DOHH2 (cell line): Measurements from ENCODE around the gene HECTD1.

Source experiments
- H3F3A ChIP-seq: fragments of 200-600 bp; sonication (generic), shearing (Covaris generic); 2 replicates; pipeline ENCODE4 v1.6.0; 2016; ENCODE audit warnings: antibody characterized with exemption, mild to moderate bottlenecking; ENCODE audit not compliant: control insufficient read depth, insufficient read depth
- H3K27ac ChIP-seq: fragments of 200-600 bp; sonication (generic); 2 replicates; pipeline ENCODE4 v1.5.1; 2014; ENCODE audit warnings: low read depth, mild to moderate bottlenecking, low read length, moderate library complexity
- H3K27me3 ChIP-seq: fragments of 200-600 bp; sonication (generic); 2 replicates; pipeline ENCODE4 v1.6.1; 2014; ENCODE audit warnings: mild to moderate bottlenecking, low read length, mixed read lengths; ENCODE audit not compliant: control insufficient read depth
- H3K36me3 ChIP-seq: fragments of 200-600 bp; sonication (generic); 2 replicates; pipeline ENCODE4 v1.6.1; 2014; ENCODE audit warnings: mild to moderate bottlenecking, low read length, moderate library complexity, mixed read lengths; ENCODE audit not compliant: control insufficient read depth
- H3K4me1 ChIP-seq: fragments of 200-600 bp; sonication (generic); 2 replicates; pipeline ENCODE4 v1.6.1; 2014; ENCODE audit warnings: mild to moderate bottlenecking, low read length, mixed read lengths; ENCODE audit not compliant: control insufficient read depth
- H3K4me2 ChIP-seq: fragments of 200-600 bp; sonication (generic); 2 replicates; pipeline ENCODE4 v1.6.0; 2014; ENCODE audit warnings: mild to moderate bottlenecking, low read length, moderate library complexity
- H3K4me3 ChIP-seq: fragments of 200-600 bp; sonication (generic); 2 replicates; pipeline ENCODE4 v1.5.1; 2014; ENCODE audit warnings: mild to moderate bottlenecking, low read length, mixed read lengths
- H3K79me2 ChIP-seq: fragments of 200-600 bp; sonication (generic); 2 replicates; pipeline ENCODE4 v1.6.1; 2014; ENCODE audit warnings: mild to moderate bottlenecking, low read length, mixed read lengths; ENCODE audit not compliant: control insufficient read depth
- H3K9me2 ChIP-seq: fragments of 200-600 bp; sonication (generic); replicated peaks from 2 replicates; pipeline ENCODE4 v1.6.1; 2014; ENCODE audit warnings: mild to moderate bottlenecking, low read length, mixed read lengths; ENCODE audit not compliant: control insufficient read depth
- H3K9me3 ChIP-seq: fragments of 200-600 bp; sonication (generic); 2 replicates; pipeline ENCODE4 v1.6.1; 2014; ENCODE audit warnings: antibody characterized with exemption, low read length, mixed read lengths; ENCODE audit not compliant: control insufficient read depth, insufficient read depth
- H4K20me1 ChIP-seq: fragments of 200-600 bp; sonication (generic); 2 replicates; pipeline ENCODE4 v1.6.0; 2014; ENCODE audit warnings: low read depth, mild to moderate bottlenecking, antibody characterized with exemption, low read length, moderate library complexity; ENCODE audit not compliant: control insufficient read depth, insufficient read depth
- EZH2phosphoT487 ChIP-seq: fragments of 200-600 bp; sonication (generic); IDR thresholded peaks from 2 replicates; pipeline ENCODE4 v1.6.1; 2017; ENCODE audit warnings: borderline replicate concordance, mild to moderate bottlenecking, antibody characterized with exemption, low read length, moderate library complexity, mixed read lengths
- TF ChIP-seq, protein P1 (sequence below): fragments of 200-600 bp; sonication (generic); IDR thresholded peaks from one replicate; pipeline ENCODE4 v1.5.1; 2014; ENCODE audit warnings: antibody characterized with exemption, mild to moderate bottlenecking, low read depth, low read length; ENCODE audit not compliant: poor library complexity, severe bottlenecking

Gene HECTD1

DNA sequence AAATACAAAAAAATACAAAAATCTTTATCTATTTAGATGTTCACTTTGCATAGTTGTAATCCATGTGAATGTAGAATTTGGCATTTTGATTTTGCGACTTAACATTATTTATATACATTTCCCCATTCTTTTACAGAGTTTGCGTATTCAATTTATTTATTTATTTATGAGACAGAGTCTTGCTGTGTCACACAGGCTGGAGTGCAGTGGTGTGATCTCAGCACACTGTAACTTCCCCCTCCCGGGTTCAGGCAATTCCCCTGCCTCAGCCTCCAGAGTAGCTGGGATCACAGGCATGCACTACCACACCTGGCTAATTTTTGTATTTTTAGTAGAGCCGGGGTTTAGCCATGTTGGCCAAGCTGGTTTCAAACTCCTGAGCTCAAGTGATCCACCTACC lies 156.1 kb downstream of the HECTD1 start:
- no peak for TF ChIP-seq EZH2phosphoT487
- TF ChIP-seq, protein P1, sequence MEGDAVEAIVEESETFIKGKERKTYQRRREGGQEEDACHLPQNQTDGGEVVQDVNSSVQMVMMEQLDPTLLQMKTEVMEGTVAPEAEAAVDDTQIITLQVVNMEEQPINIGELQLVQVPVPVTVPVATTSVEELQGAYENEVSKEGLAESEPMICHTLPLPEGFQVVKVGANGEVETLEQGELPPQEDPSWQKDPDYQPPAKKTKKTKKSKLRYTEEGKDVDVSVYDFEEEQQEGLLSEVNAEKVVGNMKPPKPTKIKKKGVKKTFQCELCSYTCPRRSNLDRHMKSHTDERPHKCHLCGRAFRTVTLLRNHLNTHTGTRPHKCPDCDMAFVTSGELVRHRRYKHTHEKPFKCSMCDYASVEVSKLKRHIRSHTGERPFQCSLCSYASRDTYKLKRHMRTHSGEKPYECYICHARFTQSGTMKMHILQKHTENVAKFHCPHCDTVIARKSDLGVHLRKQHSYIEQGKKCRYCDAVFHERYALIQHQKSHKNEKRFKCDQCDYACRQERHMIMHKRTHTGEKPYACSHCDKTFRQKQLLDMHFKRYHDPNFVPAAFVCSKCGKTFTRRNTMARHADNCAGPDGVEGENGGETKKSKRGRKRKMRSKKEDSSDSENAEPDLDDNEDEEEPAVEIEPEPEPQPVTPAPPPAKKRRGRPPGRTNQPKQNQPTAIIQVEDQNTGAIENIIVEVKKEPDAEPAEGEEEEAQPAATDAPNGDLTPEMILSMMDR: no peak
- H3K27me3 ChIP-seq: no peaks in the 10 kb centered on the region
- H3K4me2 ChIP-seq: no peak overlapping the region
- no peaks in the 10 kb centered on the region for H3K9me2 ChIP-seq
- H3K4me1 ChIP-seq: no peaks in the 10 kb centered on the region
- no peaks in the 10 kb centered on the region for H3K9me3 ChIP-seq
- no peak overlapping the region for H3K4me3 ChIP-seq
- H3K27ac ChIP-seq: no peak overlapping the region
- H3K36me3 ChIP-seq: no peaks in the 10 kb centered on the region
- H3F3A ChIP-seq: 0 out of 2 replicates have a peak, but pooled peaks cover 3% of the 10 kb centered on the region
- H4K20me1 ChIP-seq: no peaks in the 10 kb centered on the region
- no peaks in the 10 kb centered on the region for H3K79me2 ChIP-seq

DNA sequence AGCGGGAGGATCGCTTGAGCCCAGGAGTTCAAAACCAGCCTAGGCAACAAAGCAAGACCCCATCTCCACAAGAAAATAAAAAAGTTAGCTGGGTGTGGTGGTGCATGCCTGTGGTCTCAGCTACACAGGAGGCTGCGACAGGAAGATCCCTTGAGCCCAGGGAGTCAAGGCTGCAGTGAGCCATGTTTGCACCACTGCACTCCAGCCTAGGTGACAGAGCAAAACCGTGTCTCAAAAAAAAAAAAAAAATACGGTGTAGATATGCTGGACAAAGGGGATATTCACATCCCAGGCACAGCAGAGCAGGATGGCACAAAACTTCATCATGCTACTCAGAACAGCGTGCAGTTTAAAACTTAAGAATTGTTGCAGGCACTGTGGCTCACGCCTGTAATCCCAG lies 156.6 kb downstream of the HECTD1 start:
- Histone ChIP-seq H3K79me2 (no peaks in the 10 kb centered on the region), H3K9me3 (no peaks in the 10 kb centered on the region), H3K27ac (no peak overlapping the region), H3K4me1 (no peaks in the 10 kb centered on the region), H3K4me3 (no peak overlapping the region), H4K20me1 (no peaks in the 10 kb centered on the region), H3K9me2 (no peaks in the 10 kb centered on the region), H3K36me3 (no peaks in the 10 kb centered on the region), H3K4me2 (no peak overlapping the region), H3F3A (0 out of 2 replicates have a peak, but pooled peaks cover 3% of the 10 kb centered on the region), H3K27me3 (no peaks in the 10 kb centered on the region)
- TF ChIP-seq EZH2phosphoT487: no peak
- TF ChIP-seq, protein P1: no peak
